DMS153 (cell line): Measurements from ENCODE around the gene DGKQ.

Source experiments
- DNase-seq: peaks from one replicate; lab custom pipeline; 2025; lab: John Stamatoyannopoulos, UW

DGKQ gene

GRCh38 chr4:961351-962230, 11.8 kb downstream of the DGKQ start:
- no peak for DNase-seq

GRCh38 chr4:960636-961350, 12.6 kb downstream of the DGKQ start:
- DNase-seq: no peak

- no peak for DNase-seq
Observed at GRCh38 chr4:960140-960635, 13.2 kb downstream of the DGKQ start.

- no peak for DNase-seq
Observed at GRCh38 chr4:959338-960139, 13.8 kb downstream of the DGKQ start.

- no peak for DNase-seq
Observed at GRCh38 chr4:958696-959337, 14.6 kb downstream of the DGKQ start.

GRCh38 chr4:958314-958665, 15.1 kb downstream of the DGKQ start:
- no peak for DNase-seq

- DNase-seq: no peak
Observed at GRCh38 chr4:957581-958313, 15.6 kb downstream of the DGKQ start.

GRCh38 chr4:957231-957580, 16.2 kb downstream of the DGKQ start:
- DNase-seq: no peak

GRCh38 chr4:956531-957230, 16.7 kb downstream of the DGKQ start:
- no peak for DNase-seq

GRCh38 chr4:955931-956381, 17.4 kb downstream of the DGKQ start:
- no peak for DNase-seq

GRCh38 chr4:955161-955921, 18.0 kb downstream of the DGKQ start:
- DNase-seq: no peak

- no peak for DNase-seq
Observed at GRCh38 chr4:954211-955020, 19.0 kb downstream of the DGKQ start.

GRCh38 chr4:953574-953915, 19.8 kb downstream of the DGKQ start:
- no peak for DNase-seq

- no peak for DNase-seq
Observed at GRCh38 chr4:952881-953573, 20.3 kb downstream of the DGKQ start.

GRCh38 chr4:951594-952468, 21.5 kb downstream of the DGKQ start:
- DNase-seq: no peak

GRCh38 chr4:951186-951585, 22.2 kb downstream of the DGKQ start:
- DNase-seq: no peak
